GM12878 (cell line): Measurements from ENCODE around the gene PDE6G. TPM values are rescaled to one million over a fixed set of nuclear protein-coding genes. Genes with fewer than 3 reads are reported as not detected.

Source experiments
- ATF7 ChIP-seq: fragments of 450-650 bp; IDR thresholded peaks from 2 replicates; pipeline ENCODE4 v1.6.1; 2016; ENCODE audit warnings: low read depth, mild to moderate bottlenecking
- BCL11A ChIP-seq: IDR thresholded peaks from 2 replicates; pipeline ENCODE4 v1.6.1; 2011; ENCODE audit warnings: low read depth, low read length
- CBFB ChIP-seq: IDR thresholded peaks from 2 replicates; pipeline ENCODE4 v1.6.1; 2016; ENCODE audit warnings: antibody characterized with exemption, low read depth
- EED ChIP-seq: sonication (generic); IDR thresholded peaks from 2 replicates; pipeline ENCODE4 v1.6.1; 2016; ENCODE audit warnings: antibody characterized with exemption, low read depth
- ESRRA ChIP-seq: IDR thresholded peaks from 2 replicates; pipeline ENCODE4 v1.6.1; 2012; ENCODE audit warnings: mild to moderate bottlenecking, low read length, improper control_type of control experiment
- HDAC2 ChIP-seq: fragments of 200-600 bp; sonication (generic); IDR thresholded peaks from 2 replicates; pipeline ENCODE4 v1.6.1; 2017
- JUNB ChIP-seq: IDR thresholded peaks from 2 replicates; pipeline ENCODE4 v1.6.1; 2016; ENCODE audit warnings: antibody characterized with exemption, mild to moderate bottlenecking
- SMAD1 ChIP-seq: fragments of 450-650 bp; IDR thresholded peaks from 2 replicates; pipeline ENCODE4 v1.6.1; 2018; ENCODE audit warnings: mild to moderate bottlenecking, low read depth; ENCODE audit not compliant: partially characterized antibody
- polyA plus RNA-seq, 11 experiments: library from polyadenylated mRNA; depleted of rRNA in 4 of 11; unstranded in 6 of 11; stranded (reverse) in 5 of 11; fragments of >200 nt; fragmentation: Nextera tagmentation in 4 of 11; fragmentation: Illumina TruSeq in 1 of 11; extraction: Ambion mirVana in 4 of 11; extraction: Trizol in 1 of 11; gene quantifications; 1 replicate in 1 of 11; 2 replicates in 10 of 11; pipeline versions ENCODE4 v1.2.1 to v1.2.3, GENCODE V29; 2011 to 2016; ENCODE audit warnings: inconsistent platforms in 2 of 11, missing spikeins in 2 of 11, low read depth in 1 of 11
- total RNA-seq, 4 experiments: library from RNA; depleted of rRNA in 3 of 4; stranded (reverse); fragments of >200 nt in 3 of 4; fragmentation: Illumina TruSeq in 1 of 4; extraction: Trizol in 1 of 4; gene quantifications; 2 replicates each; pipeline versions ENCODE4 v1.2.1 to v1.2.3, GENCODE V29; 2013 to 2021
- TF ChIP-seq, protein P1 (sequence below): fragments of 450-650 bp; formaldehyde crosslinking; IDR thresholded peaks from 2 replicates; pipeline ENCODE4 v1.5.0; 2022; ENCODE audit warnings: mild to moderate bottlenecking, missing genetic modification characterization
- TF ChIP-seq, protein P2 (sequence below): IDR thresholded peaks from 2 replicates; pipeline ENCODE4 v1.6.1; 2012; ENCODE audit warnings: mild to moderate bottlenecking, low read depth, low read length
- TF ChIP-seq, protein P3 (sequence below): IDR thresholded peaks from 2 replicates; pipeline ENCODE4 v1.6.1; 2012; ENCODE audit warnings: low read depth, low read length, improper control_type of control experiment
- TF ChIP-seq, protein P4 (sequence below): IDR thresholded peaks from 2 replicates; pipeline ENCODE4 v1.6.1; 2012; ENCODE audit warnings: low read depth, low read length, improper control_type of control experiment
- TF ChIP-seq, protein P5 (sequence below): IDR thresholded peaks from 2 replicates; pipeline ENCODE4 v1.6.1; 2012; ENCODE audit warnings: improper control_type of control experiment, low read depth, low read length; ENCODE audit not compliant: insufficient replicate concordance
- TF ChIP-seq, protein P6 (sequence below): IDR thresholded peaks from 2 replicates; pipeline ENCODE4 v1.6.1; 2011; ENCODE audit warnings: borderline replicate concordance, low read depth, mild to moderate bottlenecking, moderate library complexity, low read length; ENCODE audit not compliant: insufficient read depth, poor library complexity, severe bottlenecking

Gene PDE6G
- total and polyA plus RNA-seq, 10 of the 15 experiments (the other 5 are each of a cell fraction or from before 2014, with no cell fraction given), result 0.55 to 12.1 (median 4.3) TPM

DNA sequence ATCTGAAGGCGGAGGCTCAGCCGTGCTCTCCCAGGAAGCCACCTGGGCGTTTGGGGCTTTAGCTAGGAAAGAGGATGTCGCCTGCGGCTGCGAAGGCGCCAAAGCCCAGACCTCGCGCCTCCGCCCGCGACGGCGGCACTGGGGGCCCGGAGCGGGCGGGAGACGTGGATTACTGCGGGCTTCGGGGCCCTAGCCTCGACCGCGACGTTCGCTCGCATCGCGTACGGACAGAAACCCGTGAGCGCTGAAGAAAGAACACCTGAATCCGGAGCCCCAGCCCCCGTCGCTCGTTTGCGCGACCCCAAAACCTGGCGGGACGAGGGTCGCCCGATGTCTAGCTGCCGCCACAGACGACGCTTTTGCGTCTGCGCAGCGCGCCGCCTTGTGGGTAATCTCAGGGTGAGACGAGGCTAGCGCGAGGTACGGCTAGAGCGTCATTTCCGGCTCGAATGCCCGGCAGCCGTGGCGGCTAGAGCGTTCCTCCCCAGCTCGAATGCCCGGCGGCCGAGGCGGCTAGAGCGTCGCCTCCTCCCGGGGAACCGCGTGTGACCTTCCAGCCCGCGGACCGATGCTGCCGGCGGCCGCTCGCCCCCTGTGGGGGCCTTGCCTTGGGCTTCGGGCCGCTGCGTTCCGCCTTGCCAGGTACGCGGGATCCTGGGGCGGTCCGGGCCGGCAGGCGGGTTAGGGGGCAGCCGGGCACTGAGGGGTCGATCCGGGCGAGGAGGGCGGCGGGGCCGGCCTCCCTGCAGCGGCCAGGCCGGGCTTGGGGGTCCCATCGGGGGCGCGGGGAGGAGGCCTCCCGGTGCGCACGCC, 46.8 kb upstream of the PDE6G start, which contains the start of gene MRPL12 (continued):
- TF ChIP-seq, protein P1, sequence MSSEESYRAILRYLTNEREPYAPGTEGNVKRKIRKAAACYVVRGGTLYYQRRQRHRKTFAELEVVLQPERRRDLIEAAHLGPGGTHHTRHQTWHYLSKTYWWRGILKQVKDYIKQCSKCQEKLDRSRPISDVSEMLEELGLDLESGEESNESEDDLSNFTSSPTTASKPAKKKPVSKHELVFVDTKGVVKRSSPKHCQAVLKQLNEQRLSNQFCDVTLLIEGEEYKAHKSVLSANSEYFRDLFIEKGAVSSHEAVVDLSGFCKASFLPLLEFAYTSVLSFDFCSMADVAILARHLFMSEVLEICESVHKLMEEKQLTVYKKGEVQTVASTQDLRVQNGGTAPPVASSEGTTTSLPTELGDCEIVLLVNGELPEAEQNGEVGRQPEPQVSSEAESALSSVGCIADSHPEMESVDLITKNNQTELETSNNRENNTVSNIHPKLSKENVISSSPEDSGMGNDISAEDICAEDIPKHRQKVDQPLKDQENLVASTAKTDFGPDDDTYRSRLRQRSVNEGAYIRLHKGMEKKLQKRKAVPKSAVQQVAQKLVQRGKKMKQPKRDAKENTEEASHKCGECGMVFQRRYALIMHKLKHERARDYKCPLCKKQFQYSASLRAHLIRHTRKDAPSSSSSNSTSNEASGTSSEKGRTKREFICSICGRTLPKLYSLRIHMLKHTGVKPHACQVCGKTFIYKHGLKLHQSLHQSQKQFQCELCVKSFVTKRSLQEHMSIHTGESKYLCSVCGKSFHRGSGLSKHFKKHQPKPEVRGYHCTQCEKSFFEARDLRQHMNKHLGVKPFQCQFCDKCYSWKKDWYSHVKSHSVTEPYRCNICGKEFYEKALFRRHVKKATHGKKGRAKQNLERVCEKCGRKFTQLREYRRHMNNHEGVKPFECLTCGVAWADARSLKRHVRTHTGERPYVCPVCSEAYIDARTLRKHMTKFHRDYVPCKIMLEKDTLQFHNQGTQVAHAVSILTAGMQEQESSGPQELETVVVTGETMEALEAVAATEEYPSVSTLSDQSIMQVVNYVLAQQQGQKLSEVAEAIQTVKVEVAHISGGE (CRISPR knock-in tag), result no peak
- TF ChIP-seq, protein P2, sequence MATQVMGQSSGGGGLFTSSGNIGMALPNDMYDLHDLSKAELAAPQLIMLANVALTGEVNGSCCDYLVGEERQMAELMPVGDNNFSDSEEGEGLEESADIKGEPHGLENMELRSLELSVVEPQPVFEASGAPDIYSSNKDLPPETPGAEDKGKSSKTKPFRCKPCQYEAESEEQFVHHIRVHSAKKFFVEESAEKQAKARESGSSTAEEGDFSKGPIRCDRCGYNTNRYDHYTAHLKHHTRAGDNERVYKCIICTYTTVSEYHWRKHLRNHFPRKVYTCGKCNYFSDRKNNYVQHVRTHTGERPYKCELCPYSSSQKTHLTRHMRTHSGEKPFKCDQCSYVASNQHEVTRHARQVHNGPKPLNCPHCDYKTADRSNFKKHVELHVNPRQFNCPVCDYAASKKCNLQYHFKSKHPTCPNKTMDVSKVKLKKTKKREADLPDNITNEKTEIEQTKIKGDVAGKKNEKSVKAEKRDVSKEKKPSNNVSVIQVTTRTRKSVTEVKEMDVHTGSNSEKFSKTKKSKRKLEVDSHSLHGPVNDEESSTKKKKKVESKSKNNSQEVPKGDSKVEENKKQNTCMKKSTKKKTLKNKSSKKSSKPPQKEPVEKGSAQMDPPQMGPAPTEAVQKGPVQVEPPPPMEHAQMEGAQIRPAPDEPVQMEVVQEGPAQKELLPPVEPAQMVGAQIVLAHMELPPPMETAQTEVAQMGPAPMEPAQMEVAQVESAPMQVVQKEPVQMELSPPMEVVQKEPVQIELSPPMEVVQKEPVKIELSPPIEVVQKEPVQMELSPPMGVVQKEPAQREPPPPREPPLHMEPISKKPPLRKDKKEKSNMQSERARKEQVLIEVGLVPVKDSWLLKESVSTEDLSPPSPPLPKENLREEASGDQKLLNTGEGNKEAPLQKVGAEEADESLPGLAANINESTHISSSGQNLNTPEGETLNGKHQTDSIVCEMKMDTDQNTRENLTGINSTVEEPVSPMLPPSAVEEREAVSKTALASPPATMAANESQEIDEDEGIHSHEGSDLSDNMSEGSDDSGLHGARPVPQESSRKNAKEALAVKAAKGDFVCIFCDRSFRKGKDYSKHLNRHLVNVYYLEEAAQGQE, result no peak
- TF ChIP-seq CBFB (no peak; the same call in 1 of the 2 replicates), BCL11A (no peak), JUNB (no peak), HDAC2 (no peak), EED (peak; percentile 38), ESRRA (peak; percentile 55), ATF7 (no peak), SMAD1 (no peak)
- TF ChIP-seq, protein P3, sequence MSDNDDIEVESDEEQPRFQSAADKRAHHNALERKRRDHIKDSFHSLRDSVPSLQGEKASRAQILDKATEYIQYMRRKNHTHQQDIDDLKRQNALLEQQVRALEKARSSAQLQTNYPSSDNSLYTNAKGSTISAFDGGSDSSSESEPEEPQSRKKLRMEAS, result peak; percentile 86
- TF ChIP-seq, protein P4, sequence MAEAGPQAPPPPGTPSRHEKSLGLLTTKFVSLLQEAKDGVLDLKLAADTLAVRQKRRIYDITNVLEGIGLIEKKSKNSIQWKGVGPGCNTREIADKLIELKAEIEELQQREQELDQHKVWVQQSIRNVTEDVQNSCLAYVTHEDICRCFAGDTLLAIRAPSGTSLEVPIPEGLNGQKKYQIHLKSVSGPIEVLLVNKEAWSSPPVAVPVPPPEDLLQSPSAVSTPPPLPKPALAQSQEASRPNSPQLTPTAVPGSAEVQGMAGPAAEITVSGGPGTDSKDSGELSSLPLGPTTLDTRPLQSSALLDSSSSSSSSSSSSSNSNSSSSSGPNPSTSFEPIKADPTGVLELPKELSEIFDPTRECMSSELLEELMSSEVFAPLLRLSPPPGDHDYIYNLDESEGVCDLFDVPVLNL, result no peak
- TF ChIP-seq, protein P5, sequence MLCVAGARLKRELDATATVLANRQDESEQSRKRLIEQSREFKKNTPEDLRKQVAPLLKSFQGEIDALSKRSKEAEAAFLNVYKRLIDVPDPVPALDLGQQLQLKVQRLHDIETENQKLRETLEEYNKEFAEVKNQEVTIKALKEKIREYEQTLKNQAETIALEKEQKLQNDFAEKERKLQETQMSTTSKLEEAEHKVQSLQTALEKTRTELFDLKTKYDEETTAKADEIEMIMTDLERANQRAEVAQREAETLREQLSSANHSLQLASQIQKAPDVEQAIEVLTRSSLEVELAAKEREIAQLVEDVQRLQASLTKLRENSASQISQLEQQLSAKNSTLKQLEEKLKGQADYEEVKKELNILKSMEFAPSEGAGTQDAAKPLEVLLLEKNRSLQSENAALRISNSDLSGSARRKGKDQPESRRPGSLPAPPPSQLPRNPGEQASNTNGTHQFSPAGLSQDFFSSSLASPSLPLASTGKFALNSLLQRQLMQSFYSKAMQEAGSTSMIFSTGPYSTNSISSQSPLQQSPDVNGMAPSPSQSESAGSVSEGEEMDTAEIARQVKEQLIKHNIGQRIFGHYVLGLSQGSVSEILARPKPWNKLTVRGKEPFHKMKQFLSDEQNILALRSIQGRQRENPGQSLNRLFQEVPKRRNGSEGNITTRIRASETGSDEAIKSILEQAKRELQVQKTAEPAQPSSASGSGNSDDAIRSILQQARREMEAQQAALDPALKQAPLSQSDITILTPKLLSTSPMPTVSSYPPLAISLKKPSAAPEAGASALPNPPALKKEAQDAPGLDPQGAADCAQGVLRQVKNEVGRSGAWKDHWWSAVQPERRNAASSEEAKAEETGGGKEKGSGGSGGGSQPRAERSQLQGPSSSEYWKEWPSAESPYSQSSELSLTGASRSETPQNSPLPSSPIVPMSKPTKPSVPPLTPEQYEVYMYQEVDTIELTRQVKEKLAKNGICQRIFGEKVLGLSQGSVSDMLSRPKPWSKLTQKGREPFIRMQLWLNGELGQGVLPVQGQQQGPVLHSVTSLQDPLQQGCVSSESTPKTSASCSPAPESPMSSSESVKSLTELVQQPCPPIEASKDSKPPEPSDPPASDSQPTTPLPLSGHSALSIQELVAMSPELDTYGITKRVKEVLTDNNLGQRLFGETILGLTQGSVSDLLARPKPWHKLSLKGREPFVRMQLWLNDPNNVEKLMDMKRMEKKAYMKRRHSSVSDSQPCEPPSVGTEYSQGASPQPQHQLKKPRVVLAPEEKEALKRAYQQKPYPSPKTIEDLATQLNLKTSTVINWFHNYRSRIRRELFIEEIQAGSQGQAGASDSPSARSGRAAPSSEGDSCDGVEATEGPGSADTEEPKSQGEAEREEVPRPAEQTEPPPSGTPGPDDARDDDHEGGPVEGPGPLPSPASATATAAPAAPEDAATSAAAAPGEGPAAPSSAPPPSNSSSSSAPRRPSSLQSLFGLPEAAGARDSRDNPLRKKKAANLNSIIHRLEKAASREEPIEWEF, result no peak
- TF ChIP-seq, protein P6, sequence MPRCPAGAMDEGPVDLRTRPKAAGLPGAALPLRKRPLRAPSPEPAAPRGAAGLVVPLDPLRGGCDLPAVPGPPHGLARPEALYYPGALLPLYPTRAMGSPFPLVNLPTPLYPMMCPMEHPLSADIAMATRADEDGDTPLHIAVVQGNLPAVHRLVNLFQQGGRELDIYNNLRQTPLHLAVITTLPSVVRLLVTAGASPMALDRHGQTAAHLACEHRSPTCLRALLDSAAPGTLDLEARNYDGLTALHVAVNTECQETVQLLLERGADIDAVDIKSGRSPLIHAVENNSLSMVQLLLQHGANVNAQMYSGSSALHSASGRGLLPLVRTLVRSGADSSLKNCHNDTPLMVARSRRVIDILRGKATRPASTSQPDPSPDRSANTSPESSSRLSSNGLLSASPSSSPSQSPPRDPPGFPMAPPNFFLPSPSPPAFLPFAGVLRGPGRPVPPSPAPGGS, result no peak
